SJSA1 (cell line): ENCODE data around the gene PFDN1. TPM values are rescaled to one million over a fixed set of nuclear protein-coding genes. Genes with fewer than 3 reads are reported as not detected.

Experiments used
- DNase-seq, 2 experiments: peaks; one replicate each; pipeline ENCODE4 v3.0.0-alpha.2; 2015 to 2020; ENCODE audit warnings: low spot score in 2 of 2, low read depth in 1 of 2
- H3K27ac ChIP-seq: fragments of 250-450 bp; sonication (Bioruptor Pico); 2 replicates; pipeline ENCODE4 v1.5.1; 2020; ENCODE audit warnings: mild to moderate bottlenecking, moderate library complexity
- H3K27me3 ChIP-seq: fragments of 250-450 bp; sonication (Bioruptor Pico); replicated peaks from 2 replicates; pipeline ENCODE4 v1.5.1; 2020; ENCODE audit warnings: mild to moderate bottlenecking, moderate library complexity
- H3K36me3 ChIP-seq: fragments of 250-450 bp; sonication (Bioruptor Pico); 2 replicates; pipeline ENCODE4 v1.5.1; 2020; ENCODE audit warnings: mild to moderate bottlenecking
- H3K4me1 ChIP-seq: fragments of 250-450 bp; sonication (Bioruptor Pico); replicated peaks from 2 replicates; pipeline ENCODE4 v1.6.1; 2021; ENCODE audit warnings: mild to moderate bottlenecking
- H3K4me3 ChIP-seq: fragments of 250-450 bp; sonication (Bioruptor Pico); 2 replicates; pipeline ENCODE4 v1.5.1; 2020; ENCODE audit warnings: mild to moderate bottlenecking
- H3K9me3 ChIP-seq: fragments of 250-450 bp; sonication (Bioruptor Pico); replicated peaks from 2 replicates; pipeline ENCODE4 v1.5.1; 2020; ENCODE audit warnings: mild to moderate bottlenecking
- total RNA-seq: library from RNA; depleted of rRNA; stranded (reverse); fragments of >200 nt; shearing (Covaris generic); gene quantifications from 2 replicates; pipeline ENCODE4 v1.2.3, GENCODE V29; 2014

The PFDN1 gene
- total RNA-seq, 1 experiment from 2014 or later = 218 TPM

- Histone ChIP-seq H3K27me3 (no peaks in the 10 kb centered on the region), H3K9me3 (no peaks in the 10 kb centered on the region), H3K36me3 (peaks cover 17% of the 10 kb centered on the region; the same call in 1 of the 2 replicates), H3K4me1 (peaks cover 81% of the 10 kb centered on the region), H3K4me3 (no peak overlapping the region), H3K27ac (peak overlapping the region; percentile 94)
- DNase-seq = peak; percentile 80 to 94
These were observed 44.9 kb downstream of the PFDN1 start for GRCh38 chr5:140258016-140258415.

GRCh38 chr5:140256726-140257125 is 46.2 kb downstream of the PFDN1 start:
- peak overlapping the region; percentile 94 for H3K27ac ChIP-seq
- H3K9me3 ChIP-seq = no peaks in the 10 kb centered on the region
- peaks cover 14% of the 10 kb centered on the region for H3K36me3 ChIP-seq
- H3K4me3 ChIP-seq = no peak overlapping the region
- DNase-seq = no peak
- no peaks in the 10 kb centered on the region for H3K27me3 ChIP-seq
- peaks cover 86% of the 10 kb centered on the region for H3K4me1 ChIP-seq

- Histone ChIP-seq H3K4me1 (peaks cover 84% of the 10 kb centered on the region), H3K4me3 (no peak overlapping the region), H3K36me3 (peaks cover 14% of the 10 kb centered on the region), H3K9me3 (no peaks in the 10 kb centered on the region), H3K27ac (no peak overlapping the region), H3K27me3 (no peaks in the 10 kb centered on the region)
- DNase-seq = no peak
These were observed 47.3 kb downstream of the PFDN1 start for GRCh38 chr5:140255460-140256157.

GRCh38 chr5:140253985-140254384 is 48.9 kb downstream of the PFDN1 start:
- Histone ChIP-seq H3K27ac (peak overlapping the region; percentile 90), H3K4me3 (no peak overlapping the region), H3K27me3 (no peaks in the 10 kb centered on the region), H3K36me3 (peaks cover 17% of the 10 kb centered on the region), H3K4me1 (peaks cover 86% of the 10 kb centered on the region), H3K9me3 (no peaks in the 10 kb centered on the region)
- peak; percentile 80 to 86 for DNase-seq

GRCh38 chr5:140252470-140253126 is 50.3 kb downstream of the PFDN1 start:
- Histone ChIP-seq H3K36me3 (peaks cover 18% of the 10 kb centered on the region), H3K27ac (peak overlapping the region; percentile 90), H3K4me3 (no peak overlapping the region), H3K27me3 (no peaks in the 10 kb centered on the region), H3K4me1 (peaks cover 74% of the 10 kb centered on the region), H3K9me3 (no peaks in the 10 kb centered on the region)
- DNase-seq = no peak

GRCh38 chr5:140251527-140251973 is 51.4 kb downstream of the PFDN1 start:
- peak; percentile 98 to 99 for DNase-seq
- peak overlapping the region; percentile 90 for H3K27ac ChIP-seq
- peaks cover 18% of the 10 kb centered on the region for H3K36me3 ChIP-seq
- H3K27me3 ChIP-seq = no peaks in the 10 kb centered on the region
- peaks cover 74% of the 10 kb centered on the region for H3K4me1 ChIP-seq
- H3K9me3 ChIP-seq = no peaks in the 10 kb centered on the region
- H3K4me3 ChIP-seq = no peak overlapping the region

GRCh38 chr5:140250386-140250785 is 52.5 kb downstream of the PFDN1 start:
- no peak for DNase-seq
- Histone ChIP-seq H3K27me3 (no peaks in the 10 kb centered on the region), H3K4me1 (peaks cover 76% of the 10 kb centered on the region), H3K27ac (peak overlapping the region; percentile 90), H3K36me3 (peaks cover 26% of the 10 kb centered on the region), H3K4me3 (no peak overlapping the region), H3K9me3 (no peaks in the 10 kb centered on the region)

- H3K27me3 ChIP-seq = no peaks in the 10 kb centered on the region
- no peak for DNase-seq
- peaks cover 34% of the 10 kb centered on the region for H3K36me3 ChIP-seq
- no peak overlapping the region for H3K27ac ChIP-seq
- H3K4me1 ChIP-seq = peaks cover 76% of the 10 kb centered on the region
- H3K4me3 ChIP-seq = no peak overlapping the region
- H3K9me3 ChIP-seq = no peaks in the 10 kb centered on the region
These were observed 53.4 kb downstream of the PFDN1 start for GRCh38 chr5:140249536-140249935.

GRCh38 chr5:140248414-140248813 is 54.5 kb downstream of the PFDN1 start:
- Histone ChIP-seq H3K27ac (no peak overlapping the region), H3K9me3 (no peaks in the 10 kb centered on the region), H3K27me3 (no peaks in the 10 kb centered on the region), H3K4me1 (peaks cover 65% of the 10 kb centered on the region), H3K36me3 (peaks cover 44% of the 10 kb centered on the region), H3K4me3 (no peak overlapping the region)
- no peak for DNase-seq

- Histone ChIP-seq H3K9me3 (no peaks in the 10 kb centered on the region), H3K27ac (peak overlapping the region; percentile 44), H3K4me3 (no peak overlapping the region), H3K36me3 (peaks cover 53% of the 10 kb centered on the region), H3K27me3 (no peaks in the 10 kb centered on the region), H3K4me1 (peaks cover 53% of the 10 kb centered on the region)
- peak; percentile 75 to 82 for DNase-seq
These were observed 56.4 kb downstream of the PFDN1 start for GRCh38 chr5:140246378-140247122.

GRCh38 chr5:140245926-140246325 is 57.0 kb downstream of the PFDN1 start:
- peaks cover 54% of the 10 kb centered on the region for H3K36me3 ChIP-seq
- no peaks in the 10 kb centered on the region for H3K27me3 ChIP-seq
- peaks cover 55% of the 10 kb centered on the region for H3K4me1 ChIP-seq
- H3K27ac ChIP-seq = peak overlapping the region; percentile 44; the same call in 1 of the 2 replicates
- no peaks in the 10 kb centered on the region for H3K9me3 ChIP-seq
- no peak overlapping the region for H3K4me3 ChIP-seq
- no peak for DNase-seq

- Histone ChIP-seq H3K9me3 (no peaks in the 10 kb centered on the region), H3K27me3 (no peaks in the 10 kb centered on the region), H3K4me3 (no peak overlapping the region), H3K27ac (no peak overlapping the region), H3K4me1 (peaks cover 50% of the 10 kb centered on the region), H3K36me3 (peaks cover 51% of the 10 kb centered on the region)
- DNase-seq = no peak
These were observed 57.6 kb downstream of the PFDN1 start for GRCh38 chr5:140245341-140245740.

- no peak overlapping the region for H3K27ac ChIP-seq
- H3K4me3 ChIP-seq = no peak overlapping the region
- DNase-seq = peak; percentile 90 to 97
- no peaks in the 10 kb centered on the region for H3K27me3 ChIP-seq
- peaks cover 46% of the 10 kb centered on the region for H3K4me1 ChIP-seq
- H3K36me3 ChIP-seq = peaks cover 45% of the 10 kb centered on the region
- no peaks in the 10 kb centered on the region for H3K9me3 ChIP-seq
These were observed 58.3 kb downstream of the PFDN1 start for GRCh38 chr5:140244525-140245025.
